ENCODE results near the gene TUBB.

TUBB gene

GRCh38 chr6:30719791-30720737, at the start of gene TUBB:
TSS of gene TUBB (plus strand) at chr6:30720352. CDS start at chr6:30720507, 155 bp downstream.
- peak within 1 kb of the TSS; percentile 96 for H3K27ac ChIP-seq
- H3K27me3 ChIP-seq (ENCODE audit: insufficient read depth, low read depth) = no peaks in the 10 kb centered on the region
- H3K4me3 ChIP-seq (IDR thresholded peaks at IDR 0.05; ENCODE audit: insufficient read depth, low read depth, low read length) = no peak within 1 kb of the TSS
- peak within 1 kb of the TSS; percentile 99 for H3K9ac ChIP-seq
- H2AFZ ChIP-seq (ENCODE audit: low read depth) = peak within 1 kb of the TSS; percentile 24; the same call in 1 of the 2 replicates
- TF ChIP-seq CTCF (conservative IDR thresholded peaks at IDR 0.05; ENCODE audit: low read depth, low read length) = no peak
- peaks cover 56% of the 10 kb centered on the region for H3K79me2 ChIP-seq (ENCODE audit: insufficient read depth, low read depth)
- peaks cover 62% of the 10 kb centered on the region for H3K4me1 ChIP-seq (ENCODE audit: low read depth, poor library complexity, severe bottlenecking)
- peak within 1 kb of the TSS; percentile 88 for H3K4me2 ChIP-seq
- H4K20me1 ChIP-seq (ENCODE audit: insufficient read depth) = peaks cover 32% of the 10 kb centered on the region
- H3K36me3 ChIP-seq (ENCODE audit: insufficient read depth) = peaks cover 23% of the 10 kb centered on the region; the same call in 1 of the 2 replicates

- H3K4me1 ChIP-seq (ENCODE audit: low read depth, poor library complexity, severe bottlenecking) = peaks cover 16% of the 10 kb centered on the region
- TF ChIP-seq CTCF (conservative IDR thresholded peaks at IDR 0.05; ENCODE audit: low read depth, low read length) = peak; percentile 38; the same call in 1 of the 2 replicates
- H2AFZ ChIP-seq (ENCODE audit: low read depth) = no peak overlapping the region
- no peaks in the 10 kb centered on the region for H3K36me3 ChIP-seq (ENCODE audit: insufficient read depth)
- no peaks in the 10 kb centered on the region for H3K27me3 ChIP-seq (ENCODE audit: insufficient read depth, low read depth)
- H3K79me2 ChIP-seq (ENCODE audit: insufficient read depth, low read depth) = peaks cover 17% of the 10 kb centered on the region; the same call in 1 of the 2 replicates
- no peaks in the 10 kb centered on the region for H4K20me1 ChIP-seq (ENCODE audit: insufficient read depth)
- no peak overlapping the region for H3K9ac ChIP-seq
- no peak overlapping the region for H3K4me3 ChIP-seq (IDR thresholded peaks at IDR 0.05; ENCODE audit: insufficient read depth, low read depth, low read length)
- no peak overlapping the region for H3K27ac ChIP-seq
- peak overlapping the region; percentile 55; the same call in 1 of the 2 replicates for H3K4me2 ChIP-seq
These were observed 49.2 kb upstream of the TUBB start for GRCh38 chr6:30670760-30671527.

- H3K4me2 ChIP-seq = peak within 1 kb of the TSS; percentile 55
- H3K79me2 ChIP-seq (ENCODE audit: insufficient read depth, low read depth) = peaks cover 17% of the 10 kb centered on the region; the same call in 1 of the 2 replicates
- peak within 1 kb of the TSS; percentile 66 for H2AFZ ChIP-seq (ENCODE audit: low read depth)
- H3K4me1 ChIP-seq (ENCODE audit: low read depth, poor library complexity, severe bottlenecking) = peaks cover 16% of the 10 kb centered on the region
- peak within 1 kb of the TSS; percentile 39; the same call in 1 of the 2 replicates for H3K9ac ChIP-seq
- H3K4me3 ChIP-seq (IDR thresholded peaks at IDR 0.05; ENCODE audit: insufficient read depth, low read depth, low read length) = no peak within 1 kb of the TSS
- peak; percentile 81 for TF ChIP-seq CTCF (conservative IDR thresholded peaks at IDR 0.05; ENCODE audit: low read depth, low read length)
- peak within 1 kb of the TSS; percentile 8; the same call in 1 of the 2 replicates for H3K27ac ChIP-seq
- H4K20me1 ChIP-seq (ENCODE audit: insufficient read depth) = no peaks in the 10 kb centered on the region
- no peaks in the 10 kb centered on the region for H3K36me3 ChIP-seq (ENCODE audit: insufficient read depth)
- no peaks in the 10 kb centered on the region for H3K27me3 ChIP-seq (ENCODE audit: insufficient read depth, low read depth)
These were observed 47.5 kb upstream of the TUBB start, which contains the start of gene DHX16 for GRCh38 chr6:30672445-30673253. TSS of gene DHX16 (minus strand) at chr6:30673006. CDS start at chr6:30672841, 165 bp downstream.
